ENCODE measurements around the gene CNOT1. TPM values are rescaled to one million over a fixed set of nuclear protein-coding genes. Genes with fewer than 3 reads are reported as not detected.

CNOT1 gene
- total RNA-seq, 1 donor from 2014 or later, result 266 TPM

- Mint-ChIP-seq H3K4me3 (no peak overlapping the region), H3K27ac (no peak overlapping the region), H3K9me3 (no peaks in the 10 kb centered on the region), H3K36me3 (ENCODE audit: low read depth) (peaks cover 11% of the 10 kb centered on the region), H3K4me1 (peaks cover 12% of the 10 kb centered on the region), H3K27me3 (no peaks in the 10 kb centered on the region)
- CTCF ChIA-PET, result interaction anchor here (1.3 kb wide), 1 partner anchor 122 kb away, joined by 4 read pairs; no protein-coding TSS in a partner anchor
- ATAC-seq (ENCODE audit: low read depth) (no peak), DNase-seq (no peak)
- POLR2A ChIA-PET, result no interaction called here
- intact Hi-C loops (cut with micrococcal nuclease), result loop anchor here (10.0 kb wide), 1 partner anchor 630 kb away; the partner anchor contains the start of genes USB1 and ZNF319
- TF ChIP-seq CTCF (IDR thresholded peaks at IDR 0.05), result no peak
These were observed 4.7 kb upstream of the CNOT1 start for GRCh38 chr16:58634265-58634802.

- Mint-ChIP-seq H3K36me3 (ENCODE audit: low read depth) (peaks cover 35% of the 10 kb centered on the region), H3K27me3 (no peaks in the 10 kb centered on the region), H3K4me3 (peak overlapping the region; percentile 99), H3K9me3 (no peaks in the 10 kb centered on the region), H3K4me1 (peaks cover 36% of the 10 kb centered on the region), H3K27ac (peak overlapping the region; percentile 100)
- CTCF ChIA-PET, result interaction anchor here (0.7 kb wide), 1 partner anchor 117 kb away, joined by 4 read pairs; no protein-coding TSS in a partner anchor
- intact Hi-C loops (cut with micrococcal nuclease), result loop anchor here (1.0 to 5.0 kb wide), 2 partner anchors 37 to 386 kb away; no protein-coding TSS in a partner anchor
- POLR2A ChIA-PET, result interaction anchor here (0.7 to 2.7 kb wide), 10 partner anchors 9 to 1182 kb away, joined by 3 to 19 read pairs (median 5); partner anchors contain the start of genes CFAP20, COQ9, GINS3 and SLC38A7
- ATAC-seq (ENCODE audit: low read depth) (peak; percentile 0), DNase-seq (peak; percentile 49)
- no peak for TF ChIP-seq CTCF (IDR thresholded peaks at IDR 0.05)
These were observed 537 bp downstream of the CNOT1 start for GRCh38 chr16:58628845-58629732.

- CTCF ChIA-PET, result no interaction called here
- DNase-seq (no peak), ATAC-seq (ENCODE audit: low read depth) (no peak)
- no peak for TF ChIP-seq CTCF (IDR thresholded peaks at IDR 0.05)
- no peak overlapping the region for H3K27ac Mint-ChIP-seq
- peaks cover 57% of the 10 kb centered on the region for H3K36me3 Mint-ChIP-seq (ENCODE audit: low read depth)
- POLR2A ChIA-PET, result no interaction called here
- no peaks in the 10 kb centered on the region for H3K27me3 Mint-ChIP-seq
- intact Hi-C loops (cut with micrococcal nuclease), result no loop called here
- H3K4me3 Mint-ChIP-seq, result no peak overlapping the region
- H3K4me1 Mint-ChIP-seq, result peaks cover 39% of the 10 kb centered on the region
- no peaks in the 10 kb centered on the region for H3K9me3 Mint-ChIP-seq
These were observed 5.4 kb downstream of the CNOT1 start for GRCh38 chr16:58624209-58624608.

- POLR2A ChIA-PET, result interaction anchor here (0.8 kb wide), 1 partner anchor 9 kb away, joined by 6 read pairs; no protein-coding TSS in a partner anchor
These were observed 9.2 kb downstream of the CNOT1 start for GRCh38 chr16:58620396-58620795.

More at GRCh38 chr16:58620396-58620795, 9.2 kb downstream of the CNOT1 start:
- Mint-ChIP-seq H3K36me3 (ENCODE audit: low read depth) (peaks cover 68% of the 10 kb centered on the region), H3K9me3 (no peaks in the 10 kb centered on the region), H3K27me3 (no peaks in the 10 kb centered on the region), H3K27ac (no peak overlapping the region), H3K4me1 (peaks cover 22% of the 10 kb centered on the region), H3K4me3 (no peak overlapping the region)
- CTCF ChIA-PET, result no interaction called here
- DNase-seq (no peak), ATAC-seq (ENCODE audit: low read depth) (no peak)
- intact Hi-C loops (cut with micrococcal nuclease), result no loop called here
- TF ChIP-seq CTCF (IDR thresholded peaks at IDR 0.05), result no peak
